Measurements from ENCODE around the gene ANXA5.

DNA sequence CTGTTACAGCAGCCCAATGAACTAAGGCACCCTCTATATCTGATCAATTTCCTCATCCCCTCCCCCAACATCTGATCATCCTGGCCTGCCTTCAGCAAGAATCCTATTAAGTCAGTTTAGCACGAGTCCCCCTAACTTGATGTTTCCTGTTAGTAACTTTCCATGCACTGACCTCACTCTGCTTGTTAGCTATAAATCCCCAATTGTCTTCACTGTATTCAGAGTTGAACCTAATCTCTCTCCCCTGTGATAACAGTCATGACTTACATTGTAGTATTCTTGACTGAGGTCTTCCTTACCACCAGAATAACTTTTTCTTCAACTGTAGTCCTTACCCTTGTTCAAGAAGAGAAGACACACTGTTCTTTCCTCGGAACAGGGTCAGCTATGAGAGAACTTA is 8.5 kb downstream of the ANXA5 start:
- no peak for TF ChIP-seq EZH2 (IDR thresholded peaks at IDR 0.05; ENCODE audit: borderline replicate concordance, low read depth, low read length, severe bottlenecking)
- TF ChIP-seq CTCF (IDR thresholded peaks at IDR 0.05; ENCODE audit: borderline replicate concordance, extremely low read depth, low read length, poor library complexity, severe bottlenecking), result no peak
